Measurements from ENCODE around the gene ZNF283.
A peak's percentile ranks its signal among the peaks of the same experiment; 100 is the strongest.

DNA sequence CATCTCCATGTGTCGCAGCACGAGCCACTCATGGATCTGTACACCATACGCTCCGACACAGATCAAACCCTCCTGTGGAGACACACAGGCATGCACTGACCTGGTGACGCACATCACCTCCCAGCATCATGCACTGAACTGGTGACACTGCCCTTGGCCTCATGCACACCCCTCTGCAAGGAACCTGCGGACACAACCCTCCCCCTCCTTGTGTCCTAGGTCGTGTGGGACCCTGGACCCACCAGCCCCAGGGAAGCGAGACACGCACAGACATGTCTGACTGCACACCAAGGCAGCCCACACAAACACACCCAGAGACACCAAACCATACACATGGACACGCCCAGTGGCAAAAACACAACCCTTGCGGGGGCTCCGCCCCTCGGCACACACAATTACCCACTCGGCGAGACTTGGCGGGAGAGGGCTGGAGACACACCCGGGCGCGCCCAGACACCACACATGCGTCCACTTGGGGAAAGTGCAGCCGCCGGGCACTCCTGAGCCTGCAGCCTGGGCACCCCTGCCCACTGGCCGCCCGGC lies 44.4 kb upstream of the ZNF283 start:
- TF ChIP-seq EZH2phosphoT487 (IDR thresholded peaks at IDR 0.05; ENCODE audit: borderline replicate concordance, low read length), result no peak
- TF ChIP-seq, protein P1, sequence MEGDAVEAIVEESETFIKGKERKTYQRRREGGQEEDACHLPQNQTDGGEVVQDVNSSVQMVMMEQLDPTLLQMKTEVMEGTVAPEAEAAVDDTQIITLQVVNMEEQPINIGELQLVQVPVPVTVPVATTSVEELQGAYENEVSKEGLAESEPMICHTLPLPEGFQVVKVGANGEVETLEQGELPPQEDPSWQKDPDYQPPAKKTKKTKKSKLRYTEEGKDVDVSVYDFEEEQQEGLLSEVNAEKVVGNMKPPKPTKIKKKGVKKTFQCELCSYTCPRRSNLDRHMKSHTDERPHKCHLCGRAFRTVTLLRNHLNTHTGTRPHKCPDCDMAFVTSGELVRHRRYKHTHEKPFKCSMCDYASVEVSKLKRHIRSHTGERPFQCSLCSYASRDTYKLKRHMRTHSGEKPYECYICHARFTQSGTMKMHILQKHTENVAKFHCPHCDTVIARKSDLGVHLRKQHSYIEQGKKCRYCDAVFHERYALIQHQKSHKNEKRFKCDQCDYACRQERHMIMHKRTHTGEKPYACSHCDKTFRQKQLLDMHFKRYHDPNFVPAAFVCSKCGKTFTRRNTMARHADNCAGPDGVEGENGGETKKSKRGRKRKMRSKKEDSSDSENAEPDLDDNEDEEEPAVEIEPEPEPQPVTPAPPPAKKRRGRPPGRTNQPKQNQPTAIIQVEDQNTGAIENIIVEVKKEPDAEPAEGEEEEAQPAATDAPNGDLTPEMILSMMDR (IDR thresholded peaks at IDR 0.05; ENCODE audit: low read depth, low read length, poor library complexity, severe bottlenecking), result peak; percentile 10

Data from DOHH2 (cell line).